ENCODE measurements around the gene TIA1. TPM values are rescaled to one million over a fixed set of nuclear protein-coding genes. Genes with fewer than 3 reads are reported as not detected.

Gene TIA1
- total and polyA plus RNA-seq, 2 donors (not counting 1 experiment from before 2014, with no cell fraction given), result 64.5 to 138 TPM

- TF ChIP-seq CTCF (conservative IDR thresholded peaks at IDR 0.05 in 1 of 2, IDR thresholded peaks at IDR 0.05 in 1 of 2; ENCODE audit: low read depth in 1 of 2, low read length in 2 of 2) (no peak), EZH2 (IDR thresholded peaks at IDR 0.05; ENCODE audit: low read length, missing control alignments) (no peak)
- Histone ChIP-seq H3K27me3 (ENCODE audit: control insufficient read depth, insufficient read depth, low read length) (no peaks in the 10 kb centered on the region), H3K9ac (ENCODE audit: insufficient read depth, low read length) (no peak overlapping the region)
These were observed 4.4 kb downstream of the TIA1 start for GRCh38 chr2:70243806-70244584.

GRCh38 chr2:70242552-70242951 lies 5.9 kb downstream of the TIA1 start:
- Histone ChIP-seq H3K27ac (ENCODE audit: insufficient read depth, low read length) (no peak overlapping the region), H2AFZ (ENCODE audit: low read length) (no peak overlapping the region), H4K20me1 (ENCODE audit: control insufficient read depth, extremely low read depth, insufficient read depth, low read length) (no peaks in the 10 kb centered on the region), H3K9ac (ENCODE audit: insufficient read depth, low read length) (no peak overlapping the region), H3K4me3 (replicated peaks in 1 of 4; ENCODE audit: control extremely low read depth in 1 of 4, insufficient read depth in 1 of 4, low read depth in 3 of 4, low read length in 4 of 4) (no peak overlapping the region), H3K4me1 (ENCODE audit: control insufficient read depth, extremely low read depth, insufficient read depth, low read length) (no peaks in the 10 kb centered on the region), H3K9me3 (ENCODE audit: control insufficient read depth, insufficient read depth, low read depth, low read length) (no peaks in the 10 kb centered on the region), H3K27me3 (ENCODE audit: control insufficient read depth, insufficient read depth, low read length) (no peaks in the 10 kb centered on the region), H3K79me2 (ENCODE audit: control insufficient read depth, insufficient read depth, low read length) (peaks cover 95% of the 10 kb centered on the region), H3K4me2 (ENCODE audit: extremely low read depth, insufficient read depth, low read length) (no peak overlapping the region), H3K36me3 (ENCODE audit: control insufficient read depth, insufficient read depth, low read length) (peaks cover 3% of the 10 kb centered on the region)
- TF ChIP-seq EZH2 (IDR thresholded peaks at IDR 0.05; ENCODE audit: low read length, missing control alignments) (no peak), CTCF (conservative IDR thresholded peaks at IDR 0.05 in 1 of 2, IDR thresholded peaks at IDR 0.05 in 1 of 2; ENCODE audit: low read depth in 1 of 2, low read length in 2 of 2) (no peak)
- no peak for DNase-seq (ENCODE audit: low read depth in 2 of 2)

More at GRCh38 chr2:70243806-70244584, 4.4 kb downstream of the TIA1 start:
- Histone ChIP-seq H3K9me3 (ENCODE audit: control insufficient read depth, insufficient read depth, low read depth, low read length) (no peaks in the 10 kb centered on the region), H3K27ac (ENCODE audit: insufficient read depth, low read length) (no peak overlapping the region), H4K20me1 (ENCODE audit: control insufficient read depth, extremely low read depth, insufficient read depth, low read length) (no peaks in the 10 kb centered on the region), H3K36me3 (ENCODE audit: control insufficient read depth, insufficient read depth, low read length) (peaks cover 3% of the 10 kb centered on the region), H3K79me2 (ENCODE audit: control insufficient read depth, insufficient read depth, low read length) (peaks cover 91% of the 10 kb centered on the region), H3K4me2 (ENCODE audit: extremely low read depth, insufficient read depth, low read length) (no peak overlapping the region), H3K4me3 (replicated peaks in 1 of 4; ENCODE audit: control extremely low read depth in 1 of 4, insufficient read depth in 1 of 4, low read depth in 3 of 4, low read length in 4 of 4) (no peak overlapping the region), H3K4me1 (ENCODE audit: control insufficient read depth, extremely low read depth, insufficient read depth, low read length) (no peaks in the 10 kb centered on the region), H2AFZ (ENCODE audit: low read length) (no peak overlapping the region)
- DNase-seq (ENCODE audit: low read depth in 2 of 2), result no peak

GRCh38 chr2:70241340-70241739 lies 7.1 kb downstream of the TIA1 start:
- Histone ChIP-seq H3K36me3 (ENCODE audit: control insufficient read depth, insufficient read depth, low read length) (peaks cover 3% of the 10 kb centered on the region), H4K20me1 (ENCODE audit: control insufficient read depth, extremely low read depth, insufficient read depth, low read length) (no peaks in the 10 kb centered on the region), H3K27me3 (ENCODE audit: control insufficient read depth, insufficient read depth, low read length) (no peaks in the 10 kb centered on the region), H3K27ac (ENCODE audit: insufficient read depth, low read length) (no peak overlapping the region), H3K9me3 (ENCODE audit: control insufficient read depth, insufficient read depth, low read depth, low read length) (no peaks in the 10 kb centered on the region), H3K4me3 (replicated peaks in 1 of 4; ENCODE audit: control extremely low read depth in 1 of 4, insufficient read depth in 1 of 4, low read depth in 3 of 4, low read length in 4 of 4) (no peak overlapping the region), H2AFZ (ENCODE audit: low read length) (no peak overlapping the region), H3K4me1 (ENCODE audit: control insufficient read depth, extremely low read depth, insufficient read depth, low read length) (no peaks in the 10 kb centered on the region), H3K4me2 (ENCODE audit: extremely low read depth, insufficient read depth, low read length) (no peak overlapping the region), H3K79me2 (ENCODE audit: control insufficient read depth, insufficient read depth, low read length) (peaks cover 94% of the 10 kb centered on the region), H3K9ac (ENCODE audit: insufficient read depth, low read length) (no peak overlapping the region)
- DNase-seq (ENCODE audit: low read depth in 2 of 2), result peak in 1 of 2 donors; percentile 11
- TF ChIP-seq CTCF (conservative IDR thresholded peaks at IDR 0.05 in 1 of 2, IDR thresholded peaks at IDR 0.05 in 1 of 2; ENCODE audit: low read depth in 1 of 2, low read length in 2 of 2) (no peak), EZH2 (IDR thresholded peaks at IDR 0.05; ENCODE audit: low read length, missing control alignments) (no peak)

Data from fibroblast of lung (primary cell).